IMR-90 (cell line): ENCODE measurements around the gene NPAS3.

Source experiments
- BHLHE40 ChIP-seq: fragments of 150-350 bp; IDR thresholded peaks from 2 replicates; pipeline ENCODE4 v1.6.1; 2016; ENCODE audit warnings: mild to moderate bottlenecking, low read depth, low read length
- CEBPB ChIP-seq: IDR thresholded peaks from 2 replicates; pipeline ENCODE4 v1.6.1; 2012; ENCODE audit warnings: low read depth, low read length, improper control_type of control experiment
- CHD1 ChIP-seq: IDR thresholded peaks from 2 replicates; pipeline ENCODE4 v1.6.1; 2012; ENCODE audit warnings: low read depth, low read length, improper control_type of control experiment
- FOS ChIP-seq: fragments of 150-350 bp; IDR thresholded peaks from 2 replicates; pipeline ENCODE4 v1.6.1; 2016; ENCODE audit warnings: low read depth, low read length
- MAZ ChIP-seq: IDR thresholded peaks from 2 replicates; pipeline ENCODE4 v1.6.1; 2012; ENCODE audit warnings: low read depth, mild to moderate bottlenecking, low read length, improper control_type of control experiment, moderate library complexity, borderline replicate concordance
- MXI1 ChIP-seq: IDR thresholded peaks from 2 replicates; pipeline ENCODE4 v1.6.1; 2012; ENCODE audit warnings: low read depth, mild to moderate bottlenecking, low read length, moderate library complexity, borderline replicate concordance
- POLR2A ChIP-seq: IDR thresholded peaks from 2 replicates; pipeline ENCODE4 v1.6.1; 2012; ENCODE audit warnings: mild to moderate bottlenecking, low read depth, low read length
- RAD21 ChIP-seq: IDR thresholded peaks from 2 replicates; pipeline ENCODE4 v1.6.1; 2012; ENCODE audit warnings: low read length, improper control_type of control experiment
- SMC3 ChIP-seq: fragments of 150-350 bp; IDR thresholded peaks from 2 replicates; pipeline ENCODE4 v1.6.1; 2016; ENCODE audit warnings: low read depth, mild to moderate bottlenecking, antibody characterized with exemption, low read length, moderate library complexity
- TF ChIP-seq, protein P1 (sequence below): conservative IDR thresholded peaks from 2 replicates; pipeline ENCODE4 v1.5.1; 2012; ENCODE audit warnings: mild to moderate bottlenecking, low read depth, low read length, improper control_type of control experiment
- TF ChIP-seq, protein P2 (sequence below): fragments of 150-350 bp; IDR thresholded peaks from 2 replicates; pipeline ENCODE4 v1.6.1; 2017; ENCODE audit warnings: mild to moderate bottlenecking, antibody characterized with exemption, low read length, low read depth
- TF ChIP-seq, protein P3 (sequence below): fragments of 150-350 bp; IDR thresholded peaks from 2 replicates; pipeline ENCODE4 v1.6.1; 2016; ENCODE audit warnings: low read depth, mild to moderate bottlenecking, low read length, moderate library complexity, borderline replicate concordance

DNA sequence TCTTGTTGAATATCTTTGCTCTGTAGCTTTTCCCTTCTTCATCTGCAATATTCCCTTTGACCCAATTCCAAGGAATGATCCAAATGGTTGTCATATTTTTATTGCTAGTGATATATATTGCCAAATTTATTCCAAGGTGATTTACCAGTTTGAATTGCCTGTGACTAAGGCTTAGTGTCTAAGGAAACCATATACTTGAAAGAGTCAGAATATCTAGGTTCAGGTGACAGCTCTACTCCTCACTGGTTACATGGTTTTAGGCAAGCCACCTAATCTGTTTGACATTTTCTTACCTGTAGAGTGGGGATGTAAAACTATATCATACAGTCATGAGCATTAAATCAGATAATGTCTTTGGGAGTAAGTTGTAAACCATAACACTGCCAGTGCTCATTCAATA lies 473.8 kb downstream of the NPAS3 start:
- TF ChIP-seq POLR2A (no peak), MAZ (no peak), RAD21 (no peak), CEBPB (no peak), SMC3 (no peak), FOS (no peak), MXI1 (no peak), BHLHE40 (no peak), CHD1 (no peak)
- TF ChIP-seq, protein P1, sequence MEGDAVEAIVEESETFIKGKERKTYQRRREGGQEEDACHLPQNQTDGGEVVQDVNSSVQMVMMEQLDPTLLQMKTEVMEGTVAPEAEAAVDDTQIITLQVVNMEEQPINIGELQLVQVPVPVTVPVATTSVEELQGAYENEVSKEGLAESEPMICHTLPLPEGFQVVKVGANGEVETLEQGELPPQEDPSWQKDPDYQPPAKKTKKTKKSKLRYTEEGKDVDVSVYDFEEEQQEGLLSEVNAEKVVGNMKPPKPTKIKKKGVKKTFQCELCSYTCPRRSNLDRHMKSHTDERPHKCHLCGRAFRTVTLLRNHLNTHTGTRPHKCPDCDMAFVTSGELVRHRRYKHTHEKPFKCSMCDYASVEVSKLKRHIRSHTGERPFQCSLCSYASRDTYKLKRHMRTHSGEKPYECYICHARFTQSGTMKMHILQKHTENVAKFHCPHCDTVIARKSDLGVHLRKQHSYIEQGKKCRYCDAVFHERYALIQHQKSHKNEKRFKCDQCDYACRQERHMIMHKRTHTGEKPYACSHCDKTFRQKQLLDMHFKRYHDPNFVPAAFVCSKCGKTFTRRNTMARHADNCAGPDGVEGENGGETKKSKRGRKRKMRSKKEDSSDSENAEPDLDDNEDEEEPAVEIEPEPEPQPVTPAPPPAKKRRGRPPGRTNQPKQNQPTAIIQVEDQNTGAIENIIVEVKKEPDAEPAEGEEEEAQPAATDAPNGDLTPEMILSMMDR: no peak
- TF ChIP-seq, protein P2, sequence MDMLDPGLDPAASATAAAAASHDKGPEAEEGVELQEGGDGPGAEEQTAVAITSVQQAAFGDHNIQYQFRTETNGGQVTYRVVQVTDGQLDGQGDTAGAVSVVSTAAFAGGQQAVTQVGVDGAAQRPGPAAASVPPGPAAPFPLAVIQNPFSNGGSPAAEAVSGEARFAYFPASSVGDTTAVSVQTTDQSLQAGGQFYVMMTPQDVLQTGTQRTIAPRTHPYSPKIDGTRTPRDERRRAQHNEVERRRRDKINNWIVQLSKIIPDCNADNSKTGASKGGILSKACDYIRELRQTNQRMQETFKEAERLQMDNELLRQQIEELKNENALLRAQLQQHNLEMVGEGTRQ: no peak
- TF ChIP-seq, protein P3, sequence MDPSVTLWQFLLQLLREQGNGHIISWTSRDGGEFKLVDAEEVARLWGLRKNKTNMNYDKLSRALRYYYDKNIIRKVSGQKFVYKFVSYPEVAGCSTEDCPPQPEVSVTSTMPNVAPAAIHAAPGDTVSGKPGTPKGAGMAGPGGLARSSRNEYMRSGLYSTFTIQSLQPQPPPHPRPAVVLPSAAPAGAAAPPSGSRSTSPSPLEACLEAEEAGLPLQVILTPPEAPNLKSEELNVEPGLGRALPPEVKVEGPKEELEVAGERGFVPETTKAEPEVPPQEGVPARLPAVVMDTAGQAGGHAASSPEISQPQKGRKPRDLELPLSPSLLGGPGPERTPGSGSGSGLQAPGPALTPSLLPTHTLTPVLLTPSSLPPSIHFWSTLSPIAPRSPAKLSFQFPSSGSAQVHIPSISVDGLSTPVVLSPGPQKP: no peak
